GM18505 (cell line): ENCODE results near the gene HIRA.

ENCODE experiments used
- ATAC-seq: cut with Tn5 transposase; IDR thresholded peaks from one replicate; pipeline ENCODE4 v1.9.1; 2021; ENCODE audit not compliant: unreplicated experiment
- POLR2A ChIP-seq: IDR thresholded peaks from 4 replicates; pipeline ENCODE4 v1.6.1; 2011; ENCODE audit warnings: borderline replicate concordance; ENCODE audit not compliant: insufficient read depth, insufficient read length; ENCODE audit errors: extremely low read depth

HIRA gene

GRCh38 chr22:19402642-19403191 is 28.8 kb downstream of the HIRA start:
- ATAC-seq, result no peak
- no peak for TF ChIP-seq POLR2A

GRCh38 chr22:19401483-19401882 is 30.1 kb downstream of the HIRA start:
- no peak for TF ChIP-seq POLR2A
- no peak for ATAC-seq

GRCh38 chr22:19400881-19401280 is 30.7 kb downstream of the HIRA start:
- no peak for ATAC-seq
- no peak for TF ChIP-seq POLR2A

- ATAC-seq, result no peak
- no peak for TF ChIP-seq POLR2A
Measured at GRCh38 chr22:19398652-19399051, 32.9 kb downstream of the HIRA start.

GRCh38 chr22:19398206-19398605 is 33.3 kb downstream of the HIRA start:
- no peak for TF ChIP-seq POLR2A
- no peak for ATAC-seq

- no peak for TF ChIP-seq POLR2A
- ATAC-seq, result no peak
Measured at GRCh38 chr22:19397734-19398104, 33.8 kb downstream of the HIRA start.

- no peak for ATAC-seq
- TF ChIP-seq POLR2A, result no peak
Measured at GRCh38 chr22:19396934-19397733, 34.4 kb downstream of the HIRA start.

- TF ChIP-seq POLR2A, result no peak
- no peak for ATAC-seq
Measured at GRCh38 chr22:19396561-19396933, 35.0 kb downstream of the HIRA start.

- TF ChIP-seq POLR2A, result no peak
- ATAC-seq, result no peak
Measured at GRCh38 chr22:19395276-19395675, 36.3 kb downstream of the HIRA start.

GRCh38 chr22:19394274-19395050 is 37.1 kb downstream of the HIRA start:
- ATAC-seq, result no peak

GRCh38 chr22:19393704-19394103 is 37.8 kb downstream of the HIRA start:
- ATAC-seq, result no peak
- no peak for TF ChIP-seq POLR2A

More at GRCh38 chr22:19394274-19395050, 37.1 kb downstream of the HIRA start:
- TF ChIP-seq POLR2A, result no peak

GRCh38 chr22:19387575-19387974 is 44.0 kb downstream of the HIRA start:
- no peak for ATAC-seq
- no peak for TF ChIP-seq POLR2A

- no peak for ATAC-seq
- no peak for TF ChIP-seq POLR2A
Measured at GRCh38 chr22:19387038-19387437, 44.5 kb downstream of the HIRA start.

- no peak for ATAC-seq
- no peak for TF ChIP-seq POLR2A
Measured at GRCh38 chr22:19386248-19386647, 45.3 kb downstream of the HIRA start.
